Neuronal stem cell (in vitro differentiated cells): Measurements from ENCODE around the gene FCSK.
A peak's percentile ranks its signal among the peaks of the same experiment; 100 is the strongest.

Source experiments
- DNase-seq: peaks from one replicate; pipeline ENCODE4 v3.0.0-alpha.2; 2013; ENCODE audit warnings: low spot score
- H2AFZ ChIP-seq: one replicate; pipeline ENCODE4 v1.6.1; 2013; ENCODE audit warnings: mild to moderate bottlenecking, low read length, inconsistent platforms
- H2AK5ac ChIP-seq: 2 replicates; pipeline ENCODE4 v1.6.1; 2013; ENCODE audit warnings: low read depth, mild to moderate bottlenecking, inconsistent platforms, low read length, moderate library complexity, mixed read lengths
- H2BK120ac ChIP-seq: 2 replicates; pipeline ENCODE4 v1.6.1; 2013; ENCODE audit warnings: low read depth, mild to moderate bottlenecking, inconsistent platforms, low read length, moderate library complexity, mixed read lengths
- H2BK12ac ChIP-seq: one replicate; pipeline ENCODE4 v1.6.1; 2013; ENCODE audit warnings: low read length, inconsistent platforms
- H2BK15ac ChIP-seq: 2 replicates; pipeline ENCODE4 v1.6.1; 2013; ENCODE audit warnings: mild to moderate bottlenecking, low read length, inconsistent platforms, mixed read lengths
- H2BK5ac ChIP-seq: one replicate; pipeline ENCODE4 v1.6.1; 2013; ENCODE audit warnings: inconsistent platforms, mild to moderate bottlenecking, low read length, moderate library complexity
- H3K14ac ChIP-seq: one replicate; pipeline ENCODE4 v1.6.1; 2013; ENCODE audit warnings: low read length, inconsistent platforms
- H3K18ac ChIP-seq: 2 replicates; pipeline ENCODE4 v1.6.1; 2013; ENCODE audit warnings: low read length, inconsistent platforms
- H3K23ac ChIP-seq: 2 replicates; pipeline ENCODE4 v1.6.1; 2013; ENCODE audit warnings: low read depth, mild to moderate bottlenecking, mixed read lengths, low read length, inconsistent platforms; ENCODE audit not compliant: poor library complexity
- H3K27ac ChIP-seq: replicated peaks from 3 replicates; pipeline ENCODE4 v1.5.1; 2013; ENCODE audit warnings: low read length, inconsistent platforms
- H3K27me3 ChIP-seq, 3 experiments: 2 replicates each; pipeline ENCODE4 v1.6.1; 2013; ENCODE audit warnings: low read length in 3 of 3, mild to moderate bottlenecking in 2 of 3, inconsistent platforms in 1 of 3, low read depth in 1 of 3, mixed read lengths in 1 of 3, moderate library complexity in 1 of 3; ENCODE audit not compliant: control insufficient read depth in 3 of 3, insufficient read depth in 3 of 3
- H3K36me3 ChIP-seq, 2 donors: replicated peaks in 1 of 2; 2 replicates each; pipeline ENCODE4 v1.6.1; 2013; ENCODE audit warnings: low read length in 2 of 2; ENCODE audit not compliant: control insufficient read depth in 2 of 2, insufficient read depth in 2 of 2
- H3K4ac ChIP-seq: 2 replicates; pipeline ENCODE4 v1.6.1; 2013; ENCODE audit warnings: inconsistent platforms, mild to moderate bottlenecking, low read length, moderate library complexity
- H3K4me1 ChIP-seq, 2 donors: 1 replicate in 1 of 2; 2 replicates in 1 of 2; pipeline ENCODE4 v1.6.1; 2013; ENCODE audit warnings: low read length in 2 of 2, low read depth in 1 of 2; ENCODE audit not compliant: control insufficient read depth in 2 of 2, insufficient read depth in 1 of 2
- H3K4me2 ChIP-seq: one replicate; pipeline ENCODE4 v1.6.1; 2013; ENCODE audit warnings: mild to moderate bottlenecking, low read length, inconsistent platforms; ENCODE audit not compliant: insufficient read depth, poor library complexity, severe bottlenecking
- H3K4me3 ChIP-seq, 2 donors: 2 replicates each; pipeline ENCODE4 v1.5.1; 2013; ENCODE audit warnings: low read length in 2 of 2, mild to moderate bottlenecking in 2 of 2, inconsistent platforms in 1 of 2, moderate library complexity in 1 of 2
- H3K79me1 ChIP-seq: one replicate; pipeline ENCODE4 v1.6.1; 2013; ENCODE audit warnings: low read depth, mild to moderate bottlenecking, inconsistent platforms, low read length, moderate library complexity
- H3K9ac ChIP-seq: one replicate; pipeline ENCODE4 v1.6.1; 2013; ENCODE audit warnings: mild to moderate bottlenecking, low read depth, low read length, inconsistent platforms; ENCODE audit not compliant: poor library complexity
- H3K9me3 ChIP-seq, 2 donors: replicated peaks in 1 of 2; 2 replicates each; pipeline versions ENCODE3 to v1.6.1; 2013; ENCODE audit warnings: low read length in 2 of 2, mild to moderate bottlenecking in 2 of 2, inconsistent platforms in 1 of 2, low read depth in 1 of 2, mixed read lengths in 1 of 2, moderate library complexity in 1 of 2; ENCODE audit not compliant: control insufficient read depth in 2 of 2, insufficient read depth in 1 of 2
- H4K8ac ChIP-seq: one replicate; pipeline ENCODE4 v1.6.1; 2013; ENCODE audit warnings: low read depth, mild to moderate bottlenecking, inconsistent platforms, low read length, moderate library complexity
- H4K91ac ChIP-seq: one replicate; pipeline ENCODE4 v1.6.1; 2013; ENCODE audit warnings: low read length, low read depth, mild to moderate bottlenecking, inconsistent platforms; ENCODE audit not compliant: poor library complexity
- WGBS, 2 donors: extraction: QIAGEN DNeasy Blood & Tissue Kit; methylation state at CpG; one replicate each; pipeline ENCODE4 v1.1.7; 2013; ENCODE audit warnings: missing lambda C conversion rate in 2 of 2, mixed read lengths in 1 of 2; ENCODE audit not compliant: insufficient read length in 2 of 2, insufficient replicate concordance in 1 of 2; ENCODE audit errors: extremely low coverage in 2 of 2; 5-methylcytosine and 5-hydroxymethylcytosine counted together

Gene FCSK

GRCh38 chr16:70437017-70437581, 17.3 kb upstream of the FCSK start:
- no peaks in the 10 kb centered on the region for H3K27me3 ChIP-seq
- no peak overlapping the region for H4K91ac ChIP-seq
- no peak overlapping the region for H2BK120ac ChIP-seq
- peaks cover 19 to 23% of the 10 kb centered on the region in 2 donors for H3K4me1 ChIP-seq
- no peak overlapping the region for H3K23ac ChIP-seq
- H2BK15ac ChIP-seq: no peak overlapping the region
- no CpG with 5 or more reads among the region's 5 CpGs for WGBS, 2 donors
- no peak for DNase-seq
- peak overlapping the region; percentile 84 for H3K4me2 ChIP-seq
- no peak overlapping the region for H2BK5ac ChIP-seq
- peak overlapping the region in 1 of 2 donors; percentile 95 for H3K4me3 ChIP-seq
- no peak overlapping the region for H2AK5ac ChIP-seq
- H3K14ac ChIP-seq: no peak overlapping the region
- no peak overlapping the region for H4K8ac ChIP-seq
- no peak overlapping the region for H2BK12ac ChIP-seq
- no peak overlapping the region for H3K9ac ChIP-seq
- peaks cover 5% of the 10 kb centered on the region for H3K79me1 ChIP-seq
- no peaks in the 10 kb centered on the region for H3K9me3 ChIP-seq
- no peak overlapping the region for H3K27ac ChIP-seq
- H3K4ac ChIP-seq: no peak overlapping the region
- no peak overlapping the region for H2AFZ ChIP-seq
- H3K18ac ChIP-seq: no peak overlapping the region
- H3K36me3 ChIP-seq: peaks cover 3 to 16% of the 10 kb centered on the region in 2 donors

- no peak overlapping the region for H3K23ac ChIP-seq
- peaks cover 3 to 16% of the 10 kb centered on the region in 2 donors for H3K36me3 ChIP-seq
- H3K4me3 ChIP-seq: peak overlapping the region; percentile 80 to 95
- no peak overlapping the region for H2BK15ac ChIP-seq
- H2AFZ ChIP-seq: peak overlapping the region; percentile 93
- H3K18ac ChIP-seq: peak overlapping the region; percentile 50
- H4K8ac ChIP-seq: no peak overlapping the region
- peaks cover 19 to 20% of the 10 kb centered on the region in 2 donors for H3K4me1 ChIP-seq
- H2BK12ac ChIP-seq: no peak overlapping the region
- H3K9me3 ChIP-seq: no peaks in the 10 kb centered on the region
- no peak overlapping the region for H3K4ac ChIP-seq
- H3K27me3 ChIP-seq: no peaks in the 10 kb centered on the region
- no CpG with 5 or more reads among the region's 22 CpGs for WGBS, 2 donors
- peak overlapping the region; percentile 84 for H3K4me2 ChIP-seq
- no peak overlapping the region for H3K14ac ChIP-seq
- H3K9ac ChIP-seq: peak overlapping the region; percentile 80
- H2BK120ac ChIP-seq: no peak overlapping the region
- H2BK5ac ChIP-seq: peak overlapping the region; percentile 27
- DNase-seq: no peak
- H3K27ac ChIP-seq: no peak overlapping the region
- H3K79me1 ChIP-seq: peaks cover 5% of the 10 kb centered on the region
- no peak overlapping the region for H4K91ac ChIP-seq
- H2AK5ac ChIP-seq: peak overlapping the region; percentile 1
Measured at GRCh38 chr16:70437582-70438557, 16.5 kb upstream of the FCSK start.

GRCh38 chr16:70438585-70438968, 15.8 kb upstream of the FCSK start:
- Histone ChIP-seq H2AK5ac (peak overlapping the region; percentile 1), H3K4ac (no peak overlapping the region), H3K27me3 (no peaks in the 10 kb centered on the region), H3K36me3 (peaks cover 3 to 14% of the 10 kb centered on the region in 2 donors), H3K18ac (peak overlapping the region; percentile 91), H3K9ac (peak overlapping the region; percentile 80), H3K23ac (no peak overlapping the region), H3K4me2 (peak overlapping the region; percentile 84), H2BK120ac (no peak overlapping the region), H2BK5ac (peak overlapping the region; percentile 96), H3K79me1 (peaks cover 2% of the 10 kb centered on the region), H3K14ac (peak overlapping the region; percentile 94), H3K4me3 (peak overlapping the region; percentile 80 to 95), H2BK12ac (no peak overlapping the region), H2AFZ (peak overlapping the region; percentile 93), H2BK15ac (no peak overlapping the region), H4K8ac (no peak overlapping the region), H4K91ac (no peak overlapping the region), H3K4me1 (peaks cover 13 to 16% of the 10 kb centered on the region in 2 donors), H3K27ac (no peak overlapping the region), H3K9me3 (no peaks in the 10 kb centered on the region)
- no CpG with 5 or more reads among the region's 39 CpGs for WGBS, 2 donors
- no peak for DNase-seq
